Measurements from ENCODE around the gene DLGAP1. TPM values are rescaled to one million over a fixed set of nuclear protein-coding genes. Genes with fewer than 3 reads are reported as not detected.

DLGAP1 gene
- total RNA-seq, 1 donor from 2014 or later = 7.7 TPM

GRCh38 chr18:3578621-3579020, 876.5 kb downstream of the DLGAP1 start:
- no peak overlapping the region for H3K27ac Mint-ChIP-seq (ENCODE audit: unreplicated experiment)
- TF ChIP-seq, protein P1, sequence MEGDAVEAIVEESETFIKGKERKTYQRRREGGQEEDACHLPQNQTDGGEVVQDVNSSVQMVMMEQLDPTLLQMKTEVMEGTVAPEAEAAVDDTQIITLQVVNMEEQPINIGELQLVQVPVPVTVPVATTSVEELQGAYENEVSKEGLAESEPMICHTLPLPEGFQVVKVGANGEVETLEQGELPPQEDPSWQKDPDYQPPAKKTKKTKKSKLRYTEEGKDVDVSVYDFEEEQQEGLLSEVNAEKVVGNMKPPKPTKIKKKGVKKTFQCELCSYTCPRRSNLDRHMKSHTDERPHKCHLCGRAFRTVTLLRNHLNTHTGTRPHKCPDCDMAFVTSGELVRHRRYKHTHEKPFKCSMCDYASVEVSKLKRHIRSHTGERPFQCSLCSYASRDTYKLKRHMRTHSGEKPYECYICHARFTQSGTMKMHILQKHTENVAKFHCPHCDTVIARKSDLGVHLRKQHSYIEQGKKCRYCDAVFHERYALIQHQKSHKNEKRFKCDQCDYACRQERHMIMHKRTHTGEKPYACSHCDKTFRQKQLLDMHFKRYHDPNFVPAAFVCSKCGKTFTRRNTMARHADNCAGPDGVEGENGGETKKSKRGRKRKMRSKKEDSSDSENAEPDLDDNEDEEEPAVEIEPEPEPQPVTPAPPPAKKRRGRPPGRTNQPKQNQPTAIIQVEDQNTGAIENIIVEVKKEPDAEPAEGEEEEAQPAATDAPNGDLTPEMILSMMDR (IDR thresholded peaks at IDR 0.05) = no peak

DNA sequence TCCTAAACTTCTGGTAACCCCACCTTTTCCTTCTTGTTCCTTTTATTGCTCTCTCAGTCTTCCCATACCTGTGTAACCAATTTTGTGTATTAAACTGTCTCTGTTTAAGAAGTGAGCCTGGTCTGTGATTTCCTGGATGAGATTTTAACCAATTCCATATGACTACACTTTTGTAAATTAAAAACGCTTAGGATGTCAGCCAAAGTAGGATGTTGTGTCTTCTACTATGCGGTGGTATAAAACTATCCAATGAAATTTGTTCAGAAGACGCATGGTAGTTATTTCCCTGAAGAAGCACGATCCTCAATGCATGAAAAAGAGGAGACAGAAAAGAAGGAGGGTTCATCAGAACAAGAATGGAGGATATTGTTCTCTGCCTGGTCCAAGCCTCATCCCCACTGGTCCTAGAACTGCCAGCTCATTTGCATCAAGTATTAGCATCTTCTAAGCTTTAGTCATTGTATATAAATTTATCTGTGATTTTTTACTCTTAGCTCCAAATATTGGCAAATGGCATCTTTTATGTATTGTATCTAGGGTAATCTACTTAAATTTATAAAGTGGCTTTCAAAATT, 877.7 kb downstream of the DLGAP1 start:
- H3K4me3 Mint-ChIP-seq (ENCODE audit: unreplicated experiment) = no peak overlapping the region
- no peak for DNase-seq (ENCODE audit: low spot score)
- TF ChIP-seq, protein P1 (IDR thresholded peaks at IDR 0.05) = no peak
- no peaks in the 10 kb centered on the region for H3K36me3 Mint-ChIP-seq (ENCODE audit: low read depth)
- H3K27me3 Mint-ChIP-seq (ENCODE audit: low read depth) = no peaks in the 10 kb centered on the region
- no peak overlapping the region for H3K27ac Mint-ChIP-seq (ENCODE audit: unreplicated experiment)
- no peaks in the 10 kb centered on the region for H3K9me3 Mint-ChIP-seq (ENCODE audit: low read depth)
- peaks cover 18% of the 10 kb centered on the region for H3K4me1 Mint-ChIP-seq (ENCODE audit: low read depth)

More at GRCh38 chr18:3578621-3579020, 876.5 kb downstream of the DLGAP1 start:
- DNase-seq (ENCODE audit: low spot score) = no peak
- H3K27me3 Mint-ChIP-seq (ENCODE audit: low read depth) = no peaks in the 10 kb centered on the region
- H3K4me1 Mint-ChIP-seq (ENCODE audit: low read depth) = peaks cover 18% of the 10 kb centered on the region
- no peak overlapping the region for H3K4me3 Mint-ChIP-seq (ENCODE audit: unreplicated experiment)
- H3K9me3 Mint-ChIP-seq (ENCODE audit: low read depth) = no peaks in the 10 kb centered on the region
- no peaks in the 10 kb centered on the region for H3K36me3 Mint-ChIP-seq (ENCODE audit: low read depth)

GRCh38 chr18:3572761-3573160, 882.3 kb downstream of the DLGAP1 start:
- no peaks in the 10 kb centered on the region for H3K4me1 Mint-ChIP-seq (ENCODE audit: low read depth)
- H3K4me3 Mint-ChIP-seq (ENCODE audit: unreplicated experiment) = no peak overlapping the region
- H3K9me3 Mint-ChIP-seq (ENCODE audit: low read depth) = no peaks in the 10 kb centered on the region
- H3K36me3 Mint-ChIP-seq (ENCODE audit: low read depth) = no peaks in the 10 kb centered on the region
- DNase-seq (ENCODE audit: low spot score) = no peak
- TF ChIP-seq, protein P1 (IDR thresholded peaks at IDR 0.05) = no peak
- H3K27ac Mint-ChIP-seq (ENCODE audit: unreplicated experiment) = no peak overlapping the region
- H3K27me3 Mint-ChIP-seq (ENCODE audit: low read depth) = no peaks in the 10 kb centered on the region

- peaks cover 7% of the 10 kb centered on the region for H3K4me1 Mint-ChIP-seq (ENCODE audit: low read depth)
- TF ChIP-seq, protein P1 (IDR thresholded peaks at IDR 0.05) = no peak
- H3K36me3 Mint-ChIP-seq (ENCODE audit: low read depth) = peaks cover 4% of the 10 kb centered on the region
- no peak overlapping the region for H3K27ac Mint-ChIP-seq (ENCODE audit: unreplicated experiment)
- no peaks in the 10 kb centered on the region for H3K27me3 Mint-ChIP-seq (ENCODE audit: low read depth)
- DNase-seq (ENCODE audit: low spot score) = no peak
- H3K4me3 Mint-ChIP-seq (ENCODE audit: unreplicated experiment) = no peak overlapping the region
- H3K9me3 Mint-ChIP-seq (ENCODE audit: low read depth) = peaks cover 7% of the 10 kb centered on the region
Observed at GRCh38 chr18:3566851-3567250, 888.3 kb downstream of the DLGAP1 start.

DNA sequence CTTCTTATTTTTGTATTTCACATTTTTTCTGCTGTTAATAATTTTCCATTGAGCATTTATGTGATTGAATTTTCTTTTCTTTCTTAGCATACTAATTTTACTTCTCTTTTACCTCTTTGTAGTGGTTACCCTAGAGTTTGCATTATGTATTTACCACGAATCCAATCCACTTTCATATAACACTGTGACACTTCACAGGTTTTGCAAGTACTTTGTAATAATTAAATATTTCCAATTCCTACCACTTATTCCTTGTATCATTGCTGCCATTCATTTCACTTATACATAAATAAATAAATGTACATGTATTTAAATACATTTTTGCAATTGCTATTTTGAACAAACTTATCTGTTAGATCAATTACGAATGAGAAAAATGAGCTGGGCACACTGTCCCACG, 894.4 kb downstream of the DLGAP1 start:
- peaks cover 4% of the 10 kb centered on the region for H3K36me3 Mint-ChIP-seq (ENCODE audit: low read depth)
- peaks cover 7% of the 10 kb centered on the region for H3K9me3 Mint-ChIP-seq (ENCODE audit: low read depth)
- no peak overlapping the region for H3K4me3 Mint-ChIP-seq (ENCODE audit: unreplicated experiment)
- TF ChIP-seq, protein P1 (IDR thresholded peaks at IDR 0.05) = no peak
- peaks cover 6% of the 10 kb centered on the region for H3K4me1 Mint-ChIP-seq (ENCODE audit: low read depth)
- H3K27me3 Mint-ChIP-seq (ENCODE audit: low read depth) = no peaks in the 10 kb centered on the region
- no peak overlapping the region for H3K27ac Mint-ChIP-seq (ENCODE audit: unreplicated experiment)
- DNase-seq (ENCODE audit: low spot score) = no peak
